ENCODE data around the gene KRTAP15-1.

KRTAP15-1 gene

DNA sequence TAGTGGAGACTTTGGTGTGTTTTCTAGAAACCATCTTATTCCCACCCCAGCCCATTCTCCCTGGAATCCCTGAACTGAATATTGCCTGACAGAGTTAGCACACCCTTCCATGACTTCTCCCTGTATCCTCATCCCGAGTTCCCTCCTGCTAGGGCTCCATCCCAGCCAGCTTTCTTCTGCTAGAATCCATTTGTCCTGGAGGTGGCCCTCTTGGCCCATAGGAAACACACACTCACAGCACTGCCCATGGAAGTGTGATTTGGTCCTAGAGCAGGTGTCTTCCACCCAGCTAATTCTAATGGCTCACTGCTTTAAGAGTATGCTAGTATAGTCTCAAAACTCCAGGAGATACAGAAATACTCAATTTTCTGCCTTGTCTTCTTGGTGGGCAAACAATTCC, 4.1 kb downstream of the KRTAP15-1 start:
- Histone ChIP-seq H3K9me3 (ENCODE audit: insufficient read depth, low read depth, low read length) (no peaks in the 10 kb centered on the region), H3K27ac (ENCODE audit: low read length) (no peak overlapping the region)

DNA sequence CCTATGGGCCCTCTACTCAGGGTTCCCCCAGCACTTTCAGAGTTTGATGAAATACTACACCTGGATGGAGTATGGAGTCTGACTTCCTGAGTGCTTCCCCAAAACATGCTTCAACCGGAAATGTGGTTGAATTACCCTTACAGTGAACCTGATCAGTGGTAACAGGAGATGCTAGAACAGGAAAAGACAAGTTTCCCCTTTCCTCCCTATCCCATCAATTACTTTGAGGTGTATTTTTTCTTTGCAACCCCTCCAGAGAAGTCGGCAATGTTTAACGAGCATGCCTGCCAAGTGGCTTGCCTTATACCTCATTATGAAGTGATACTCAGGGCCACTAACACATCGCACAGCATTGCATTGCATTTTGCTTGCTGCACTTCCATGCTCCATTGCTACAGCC, 7.0 kb downstream of the KRTAP15-1 start:
- Histone ChIP-seq H3K27ac (ENCODE audit: low read length) (no peak overlapping the region), H3K9me3 (ENCODE audit: insufficient read depth, low read depth, low read length) (no peaks in the 10 kb centered on the region), H3K4me3 (ENCODE audit: low read length) (no peak overlapping the region), H3K27me3 (ENCODE audit: insufficient read depth, low read length) (no peaks in the 10 kb centered on the region), H3K36me3 (ENCODE audit: insufficient read depth, low read depth, low read length) (no peaks in the 10 kb centered on the region), H3K4me1 (ENCODE audit: insufficient read depth, low read length) (peaks cover 11% of the 10 kb centered on the region; the same call in 1 of the 2 replicates), H3K9ac (ENCODE audit: low read depth, low read length) (no peak overlapping the region)

More for the DNA sequence above, 4.1 kb downstream of the KRTAP15-1 start:
- Histone ChIP-seq H3K27me3 (ENCODE audit: insufficient read depth, low read length) (no peaks in the 10 kb centered on the region), H3K4me3 (ENCODE audit: low read length) (peak overlapping the region; percentile 10; the same call in 1 of the 2 replicates), H3K4me1 (ENCODE audit: insufficient read depth, low read length) (peaks cover 11% of the 10 kb centered on the region; the same call in 1 of the 2 replicates), H3K9ac (ENCODE audit: low read depth, low read length) (no peak overlapping the region), H3K36me3 (ENCODE audit: insufficient read depth, low read depth, low read length) (no peaks in the 10 kb centered on the region)

DNA sequence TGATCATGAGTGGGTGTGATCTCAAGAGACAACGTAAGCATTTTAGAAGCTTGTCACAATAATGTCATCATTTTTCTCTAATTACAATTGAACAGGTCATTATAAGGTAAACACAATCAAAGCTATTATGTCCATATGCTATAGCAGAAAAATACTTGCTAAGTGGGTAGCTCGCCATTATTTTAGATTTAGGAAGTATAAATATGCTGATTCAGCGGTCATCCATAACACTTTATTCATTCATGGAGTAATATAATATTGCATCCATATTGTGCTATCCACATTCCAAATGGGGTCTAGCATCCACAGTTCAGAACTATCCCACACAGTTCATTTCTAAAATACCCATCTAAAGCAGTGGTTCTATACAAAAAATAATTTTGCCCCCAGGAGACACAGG, 8.4 kb downstream of the KRTAP15-1 start:
- peaks cover 7% of the 10 kb centered on the region; the same call in 1 of the 2 replicates for H3K4me1 ChIP-seq (ENCODE audit: insufficient read depth, low read length)

DNA sequence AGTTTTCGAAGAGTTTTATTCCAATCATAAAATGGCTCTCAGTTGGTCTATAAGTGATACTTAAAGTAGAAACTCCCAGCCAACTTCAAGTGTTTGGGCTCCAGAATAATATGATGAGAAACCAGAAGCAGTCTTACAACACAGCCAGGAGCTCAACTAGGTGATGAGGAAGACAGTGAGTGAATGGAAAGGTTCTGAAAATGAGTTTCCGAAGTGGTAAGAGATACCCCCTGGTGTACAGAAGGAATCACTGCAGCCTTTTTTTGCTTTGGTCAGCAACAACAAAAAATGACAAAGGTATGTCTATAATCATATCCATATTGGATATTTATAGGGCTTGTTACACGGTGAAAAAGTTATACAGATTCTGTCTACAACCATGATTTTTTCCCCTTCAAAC, 23.6 kb downstream of the KRTAP15-1 start:
- no peaks in the 10 kb centered on the region for H3K9me3 ChIP-seq (ENCODE audit: insufficient read depth, low read depth, low read length)
- H3K27me3 ChIP-seq (ENCODE audit: insufficient read depth, low read length), result no peaks in the 10 kb centered on the region
- H3K9ac ChIP-seq (ENCODE audit: low read depth, low read length), result no peak overlapping the region
- H3K36me3 ChIP-seq (ENCODE audit: insufficient read depth, low read depth, low read length), result no peaks in the 10 kb centered on the region
- no peak overlapping the region for H3K4me3 ChIP-seq (ENCODE audit: low read length)
- H3K27ac ChIP-seq (ENCODE audit: low read length), result no peak overlapping the region
- H3K4me1 ChIP-seq (ENCODE audit: insufficient read depth, low read length), result no peaks in the 10 kb centered on the region

More for the DNA sequence above, 8.4 kb downstream of the KRTAP15-1 start:
- no peaks in the 10 kb centered on the region for H3K27me3 ChIP-seq (ENCODE audit: insufficient read depth, low read length)
- no peak overlapping the region for H3K27ac ChIP-seq (ENCODE audit: low read length)
- no peaks in the 10 kb centered on the region for H3K36me3 ChIP-seq (ENCODE audit: insufficient read depth, low read depth, low read length)
- H3K9me3 ChIP-seq (ENCODE audit: insufficient read depth, low read depth, low read length), result no peaks in the 10 kb centered on the region
- H3K4me3 ChIP-seq (ENCODE audit: low read length), result no peak overlapping the region
- H3K9ac ChIP-seq (ENCODE audit: low read depth, low read length), result no peak overlapping the region

GRCh38 chr21:30468900-30469714, 29.0 kb downstream of the KRTAP15-1 start:
- Histone ChIP-seq H3K36me3 (ENCODE audit: insufficient read depth, low read depth, low read length) (no peaks in the 10 kb centered on the region), H3K27me3 (ENCODE audit: insufficient read depth, low read length) (no peaks in the 10 kb centered on the region), H3K9me3 (ENCODE audit: insufficient read depth, low read depth, low read length) (no peaks in the 10 kb centered on the region)

GRCh38 chr21:30478004-30478403, 37.9 kb downstream of the KRTAP15-1 start:
- Histone ChIP-seq H3K9me3 (ENCODE audit: insufficient read depth, low read depth, low read length) (no peaks in the 10 kb centered on the region), H3K27me3 (ENCODE audit: insufficient read depth, low read length) (no peaks in the 10 kb centered on the region), H3K4me3 (ENCODE audit: low read length) (no peak overlapping the region)

More at GRCh38 chr21:30468900-30469714, 29.0 kb downstream of the KRTAP15-1 start:
- Histone ChIP-seq H3K9ac (ENCODE audit: low read depth, low read length) (no peak overlapping the region), H3K27ac (ENCODE audit: low read length) (no peak overlapping the region), H3K4me3 (ENCODE audit: low read length) (no peak overlapping the region), H3K4me1 (ENCODE audit: insufficient read depth, low read length) (no peaks in the 10 kb centered on the region)

DNA sequence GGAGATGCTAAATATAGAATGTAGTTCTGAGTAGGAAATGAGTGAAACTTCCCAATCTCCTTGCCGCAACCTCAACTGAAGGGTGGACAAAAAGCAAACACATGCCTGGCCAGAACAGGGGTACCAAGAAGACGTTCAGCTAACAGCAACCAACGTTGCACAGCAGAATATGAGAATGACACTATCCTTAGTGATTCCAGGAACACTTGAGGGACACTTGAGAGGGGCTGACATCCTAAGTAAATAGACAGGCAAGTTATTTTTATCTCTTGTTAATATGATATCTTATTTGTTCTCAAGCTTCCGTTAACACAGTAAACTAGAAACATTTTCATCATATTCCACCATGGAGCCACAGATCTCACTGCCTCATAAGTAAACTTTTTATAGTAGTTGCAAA, 39.2 kb downstream of the KRTAP15-1 start:
- Histone ChIP-seq H3K9ac (ENCODE audit: low read depth, low read length) (no peak overlapping the region), H3K9me3 (ENCODE audit: insufficient read depth, low read depth, low read length) (no peaks in the 10 kb centered on the region), H3K4me1 (ENCODE audit: insufficient read depth, low read length) (no peaks in the 10 kb centered on the region), H3K36me3 (ENCODE audit: insufficient read depth, low read depth, low read length) (no peaks in the 10 kb centered on the region), H3K27ac (ENCODE audit: low read length) (no peak overlapping the region), H3K27me3 (ENCODE audit: insufficient read depth, low read length) (no peaks in the 10 kb centered on the region), H3K4me3 (ENCODE audit: low read length) (no peak overlapping the region)

More at GRCh38 chr21:30478004-30478403, 37.9 kb downstream of the KRTAP15-1 start:
- Histone ChIP-seq H3K4me1 (ENCODE audit: insufficient read depth, low read length) (no peaks in the 10 kb centered on the region), H3K36me3 (ENCODE audit: insufficient read depth, low read depth, low read length) (no peaks in the 10 kb centered on the region), H3K9ac (ENCODE audit: low read depth, low read length) (no peak overlapping the region), H3K27ac (ENCODE audit: low read length) (no peak overlapping the region)

GRCh38 chr21:30480145-30480544, 40.1 kb downstream of the KRTAP15-1 start, which contains the start of gene KRTAP19-1:
TSS of gene KRTAP19-1 (minus strand) at chr21:30480367. CDS start at chr21:30480317, 50 bp downstream.
- H3K27me3 ChIP-seq (ENCODE audit: insufficient read depth, low read length), result no peaks in the 10 kb centered on the region
- H3K4me1 ChIP-seq (ENCODE audit: insufficient read depth, low read length), result no peaks in the 10 kb centered on the region
- no peak within 1 kb of the TSS for H3K9ac ChIP-seq (ENCODE audit: low read depth, low read length)
- peaks cover 3% of the 10 kb centered on the region; the same call in 1 of the 2 replicates for H3K9me3 ChIP-seq (ENCODE audit: insufficient read depth, low read depth, low read length)
- H3K4me3 ChIP-seq (ENCODE audit: low read length), result no peak within 1 kb of the TSS
- H3K36me3 ChIP-seq (ENCODE audit: insufficient read depth, low read depth, low read length), result no peaks in the 10 kb centered on the region
- H3K27ac ChIP-seq (ENCODE audit: low read length), result no peak within 1 kb of the TSS

DNA sequence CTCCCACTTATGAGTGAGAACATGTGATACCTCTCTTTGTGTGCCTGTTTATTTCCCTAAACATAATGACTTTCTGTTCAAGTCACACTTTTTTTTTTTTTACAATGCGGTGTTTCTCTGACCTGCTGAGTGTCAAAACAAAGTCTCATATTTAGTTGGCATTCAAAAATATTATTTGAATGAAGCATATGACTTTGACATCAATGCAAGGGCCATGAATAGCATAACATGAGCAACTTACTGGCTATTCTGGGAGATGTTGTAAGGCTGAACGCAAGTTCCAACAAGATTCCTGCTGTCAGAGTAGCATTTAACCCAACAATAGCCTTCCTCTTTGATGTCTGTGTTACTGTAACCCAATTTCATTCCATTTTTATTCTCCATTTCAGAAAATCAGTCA, 42.1 kb downstream of the KRTAP15-1 start:
- no peaks in the 10 kb centered on the region for H3K4me1 ChIP-seq (ENCODE audit: insufficient read depth, low read length)
- no peak overlapping the region for H3K27ac ChIP-seq (ENCODE audit: low read length)
- H3K27me3 ChIP-seq (ENCODE audit: insufficient read depth, low read length), result no peaks in the 10 kb centered on the region
- H3K9me3 ChIP-seq (ENCODE audit: insufficient read depth, low read depth, low read length), result peaks cover 20% of the 10 kb centered on the region
- no peak overlapping the region for H3K4me3 ChIP-seq (ENCODE audit: low read length)
- H3K36me3 ChIP-seq (ENCODE audit: insufficient read depth, low read depth, low read length), result no peaks in the 10 kb centered on the region
- no peak overlapping the region for H3K9ac ChIP-seq (ENCODE audit: low read depth, low read length)

GRCh38 chr21:30486180-30486579, 46.1 kb downstream of the KRTAP15-1 start:
- H3K4me3 ChIP-seq (ENCODE audit: low read length), result no peak overlapping the region
- no peaks in the 10 kb centered on the region for H3K27me3 ChIP-seq (ENCODE audit: insufficient read depth, low read length)
- H3K4me1 ChIP-seq (ENCODE audit: insufficient read depth, low read length), result no peaks in the 10 kb centered on the region
- no peak overlapping the region for H3K9ac ChIP-seq (ENCODE audit: low read depth, low read length)
- H3K36me3 ChIP-seq (ENCODE audit: insufficient read depth, low read depth, low read length), result no peaks in the 10 kb centered on the region
- peaks cover 29% of the 10 kb centered on the region for H3K9me3 ChIP-seq (ENCODE audit: insufficient read depth, low read depth, low read length)
- H3K27ac ChIP-seq (ENCODE audit: low read length), result no peak overlapping the region

- Histone ChIP-seq H3K9me3 (ENCODE audit: insufficient read depth, low read depth, low read length) (peaks cover 29% of the 10 kb centered on the region), H3K36me3 (ENCODE audit: insufficient read depth, low read depth, low read length) (no peaks in the 10 kb centered on the region), H3K27me3 (ENCODE audit: insufficient read depth, low read length) (no peaks in the 10 kb centered on the region), H3K4me1 (ENCODE audit: insufficient read depth, low read length) (no peaks in the 10 kb centered on the region), H3K4me3 (ENCODE audit: low read length) (no peak within 1 kb of the TSS), H3K9ac (ENCODE audit: low read depth, low read length) (no peak within 1 kb of the TSS), H3K27ac (ENCODE audit: low read length) (no peak within 1 kb of the TSS)
Observed at GRCh38 chr21:30487336-30487735, 47.3 kb downstream of the KRTAP15-1 start, which contains the start of gene KRTAP19-2. TSS of gene KRTAP19-2 (minus strand) at chr21:30487436. CDS start at chr21:30487348, 88 bp downstream.
